HFF-Myc (cell line): ENCODE data around the gene USP10.

ENCODE experiments used
- DNase-seq: peaks from one replicate; pipeline ENCODE4 v3.0.0-alpha.2; 2011; ENCODE audit warnings: low read depth; ENCODE audit errors: extremely low read depth
- H3K4me3 ChIP-seq: replicated peaks from 2 replicates; pipeline ENCODE4 v1.5.1; 2011; ENCODE audit warnings: low read depth, mild to moderate bottlenecking, control low read depth, low read length
- CTCF ChIP-seq: IDR thresholded peaks from 2 replicates; pipeline ENCODE4 v1.5.1; 2012; ENCODE audit warnings: mild to moderate bottlenecking, low read depth, low read length, control low read depth; ENCODE audit errors: missing control alignments

Gene USP10

GRCh38 chr16:84807776-84808175 lies 108.0 kb downstream of the USP10 start:
- DNase-seq = no peak
- H3K4me3 ChIP-seq = no peak overlapping the region
- TF ChIP-seq CTCF = no peak

- no peak overlapping the region for H3K4me3 ChIP-seq
- no peak for DNase-seq
- no peak for TF ChIP-seq CTCF
Observed at GRCh38 chr16:84808826-84809225, 109.0 kb downstream of the USP10 start.

DNA sequence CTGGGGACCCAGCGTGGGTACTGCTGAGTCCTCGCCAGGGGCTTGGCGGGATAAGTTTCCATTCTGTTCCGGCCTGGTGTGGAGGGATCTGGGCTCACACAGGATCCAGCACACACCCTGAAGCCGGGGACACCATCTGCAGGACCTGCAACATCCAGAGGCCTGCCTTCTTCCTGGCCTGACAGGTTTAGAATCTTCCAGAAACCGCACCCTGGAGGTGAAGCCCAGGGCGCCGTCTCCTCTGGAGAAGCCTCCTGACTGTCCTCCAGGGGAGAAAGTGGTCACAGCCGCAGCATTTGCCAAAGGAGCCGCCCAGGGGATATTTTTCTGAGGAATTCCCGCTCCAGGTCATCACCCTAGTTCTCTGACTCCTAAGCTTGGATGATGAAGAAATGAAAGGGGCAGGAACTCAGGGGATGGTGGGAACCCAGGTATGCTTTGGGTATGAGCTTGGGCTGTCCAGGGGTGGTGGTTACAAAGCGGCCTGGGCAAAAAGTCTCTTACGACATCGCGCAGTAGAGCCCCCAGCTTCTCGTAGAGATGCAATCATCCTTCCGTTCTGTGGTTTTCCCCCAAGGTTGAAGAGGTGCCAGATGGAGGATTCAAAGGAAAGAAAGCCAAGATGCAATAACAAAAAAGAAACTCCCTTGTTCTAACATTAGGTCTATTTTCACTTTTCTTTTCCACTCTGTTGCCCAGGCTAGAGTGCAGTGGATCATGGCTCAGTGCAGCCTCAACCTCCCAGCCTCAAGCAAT lies 110.9 kb downstream of the USP10 start:
- no peak overlapping the region for H3K4me3 ChIP-seq
- DNase-seq = no peak
- no peak for TF ChIP-seq CTCF

DNA sequence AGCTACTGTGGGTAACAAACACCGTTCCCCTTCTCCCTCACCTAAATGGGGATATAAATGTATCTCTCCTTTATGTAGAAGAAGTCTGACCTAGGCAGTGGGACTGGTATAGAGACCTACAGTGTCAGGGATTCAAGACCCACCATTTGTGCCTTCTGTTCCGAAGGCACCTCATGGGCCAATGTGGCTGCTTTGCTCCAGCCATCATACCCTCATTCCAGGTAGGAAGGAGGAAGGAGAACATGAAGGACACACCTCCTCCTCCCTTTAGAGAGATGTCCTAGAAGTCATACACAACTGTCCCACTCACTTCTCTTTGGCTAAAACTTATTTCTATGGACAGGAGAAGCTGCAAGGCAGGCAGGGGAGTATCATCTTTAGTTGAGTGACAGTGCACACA lies 111.7 kb downstream of the USP10 start:
- H3K4me3 ChIP-seq = no peak overlapping the region
- no peak for TF ChIP-seq CTCF
- no peak for DNase-seq

GRCh38 chr16:84813141-84813934 lies 113.5 kb downstream of the USP10 start:
- DNase-seq = no peak
- no peak overlapping the region for H3K4me3 ChIP-seq
- TF ChIP-seq CTCF = no peak

GRCh38 chr16:84815462-84815861 lies 115.7 kb downstream of the USP10 start:
- H3K4me3 ChIP-seq = no peak overlapping the region
- DNase-seq = no peak
- no peak for TF ChIP-seq CTCF
